ENCODE data around the gene ENKD1. TPM values are rescaled to one million over a fixed set of nuclear protein-coding genes. Genes with fewer than 3 reads are reported as not detected.

ENKD1 gene
- total and polyA plus RNA-seq, 2 donors (not counting 1 experiment from before 2014, with no cell fraction given), result 13.3 to 14.3 TPM

DNA sequence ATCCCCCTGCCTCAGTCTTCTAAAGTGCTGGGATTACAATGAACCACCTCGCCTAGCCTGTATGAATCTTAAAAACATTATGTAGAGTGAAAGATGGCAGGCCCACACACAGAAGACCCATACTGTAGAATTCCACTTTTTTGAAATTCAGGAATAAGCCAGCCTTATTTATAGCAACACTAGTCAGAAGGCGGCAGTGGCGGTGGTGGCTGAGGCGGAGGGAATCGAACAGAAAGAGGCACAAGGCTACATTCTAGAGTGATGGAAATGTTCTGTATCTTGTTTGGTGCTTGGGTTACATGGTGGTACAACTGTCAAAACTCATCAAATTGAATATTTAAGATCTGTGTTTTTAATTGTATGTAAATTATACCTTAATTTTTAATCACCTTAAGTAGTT, 41.2 kb upstream of the ENKD1 start:
- no peaks in the 10 kb centered on the region for H3K9me3 ChIP-seq (ENCODE audit: control extremely low read depth in 1 of 3, control insufficient read depth in 2 of 3, insufficient read depth in 1 of 3, low read length in 2 of 3)
- H3K4me1 Mint-ChIP-seq, result peaks cover 5% of the 10 kb centered on the region
- H3K27me3 ChIP-seq (replicated peaks in 1 of 4; ENCODE audit: control extremely low read depth in 1 of 4, control insufficient read depth in 3 of 4, insufficient read depth in 4 of 4, low read length in 3 of 4), result no peaks in the 10 kb centered on the region
- DNase-seq, result no peak
- ChIA-PET CTCF (no interaction called here), POLR2A (no interaction called here)
- no peak overlapping the region for H3K27ac Mint-ChIP-seq
- H3K4me3 Mint-ChIP-seq, result no peak overlapping the region
- ATAC-seq (ENCODE audit: low read depth), result no peak
- no peak overlapping the region for H2AFZ ChIP-seq (ENCODE audit: insufficient read depth, low read depth, low read length, poor library complexity, severe bottlenecking)
- TF ChIP-seq EZH2 (IDR thresholded peaks at IDR 0.05; ENCODE audit: borderline replicate concordance, insufficient read depth, low read depth, low read length, poor library complexity, severe bottlenecking), result no peak
- TF ChIP-seq, protein P1, sequence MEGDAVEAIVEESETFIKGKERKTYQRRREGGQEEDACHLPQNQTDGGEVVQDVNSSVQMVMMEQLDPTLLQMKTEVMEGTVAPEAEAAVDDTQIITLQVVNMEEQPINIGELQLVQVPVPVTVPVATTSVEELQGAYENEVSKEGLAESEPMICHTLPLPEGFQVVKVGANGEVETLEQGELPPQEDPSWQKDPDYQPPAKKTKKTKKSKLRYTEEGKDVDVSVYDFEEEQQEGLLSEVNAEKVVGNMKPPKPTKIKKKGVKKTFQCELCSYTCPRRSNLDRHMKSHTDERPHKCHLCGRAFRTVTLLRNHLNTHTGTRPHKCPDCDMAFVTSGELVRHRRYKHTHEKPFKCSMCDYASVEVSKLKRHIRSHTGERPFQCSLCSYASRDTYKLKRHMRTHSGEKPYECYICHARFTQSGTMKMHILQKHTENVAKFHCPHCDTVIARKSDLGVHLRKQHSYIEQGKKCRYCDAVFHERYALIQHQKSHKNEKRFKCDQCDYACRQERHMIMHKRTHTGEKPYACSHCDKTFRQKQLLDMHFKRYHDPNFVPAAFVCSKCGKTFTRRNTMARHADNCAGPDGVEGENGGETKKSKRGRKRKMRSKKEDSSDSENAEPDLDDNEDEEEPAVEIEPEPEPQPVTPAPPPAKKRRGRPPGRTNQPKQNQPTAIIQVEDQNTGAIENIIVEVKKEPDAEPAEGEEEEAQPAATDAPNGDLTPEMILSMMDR (IDR thresholded peaks at IDR 0.05), result no peak
- no peak overlapping the region for H3K4me3 ChIP-seq (ENCODE audit: control extremely low read depth in 1 of 5, extremely low read depth in 1 of 5, insufficient read depth in 1 of 5, low read depth in 2 of 5, low read length in 4 of 5)
- H3K4me1 ChIP-seq (ENCODE audit: control insufficient read depth in 2 of 2, insufficient read depth in 2 of 2, low read length in 2 of 2), result no peaks in the 10 kb centered on the region
- H3K4me2 ChIP-seq (replicated peaks; ENCODE audit: low read depth, low read length, poor library complexity, severe bottlenecking), result no peak overlapping the region
- no CpG with 5 or more reads among the region's 5 CpGs for WGBS (ENCODE audit: insufficient coverage)
- intact Hi-C loops (cut with micrococcal nuclease), result no loop called here
- H3K36me3 ChIP-seq (replicated peaks in 1 of 2; ENCODE audit: control extremely low read depth in 1 of 2, control insufficient read depth in 1 of 2, extremely low read depth in 1 of 2, insufficient read depth in 2 of 2, low read length in 1 of 2), result no peaks in the 10 kb centered on the region
- H4K20me1 ChIP-seq (ENCODE audit: control insufficient read depth, insufficient read depth, low read length, poor library complexity, severe bottlenecking), result no peaks in the 10 kb centered on the region
- H3K27me3 Mint-ChIP-seq, result no peaks in the 10 kb centered on the region
- no peak overlapping the region for H3K9ac ChIP-seq (ENCODE audit: low read length)
- peaks cover 36% of the 10 kb centered on the region for H3K79me2 ChIP-seq (ENCODE audit: control insufficient read depth, insufficient read depth, low read length)
- no peak overlapping the region for H3K27ac ChIP-seq (ENCODE audit: low read length in 2 of 2)
- H3K9me3 Mint-ChIP-seq (ENCODE audit: insufficient read depth), result no peaks in the 10 kb centered on the region

DNA sequence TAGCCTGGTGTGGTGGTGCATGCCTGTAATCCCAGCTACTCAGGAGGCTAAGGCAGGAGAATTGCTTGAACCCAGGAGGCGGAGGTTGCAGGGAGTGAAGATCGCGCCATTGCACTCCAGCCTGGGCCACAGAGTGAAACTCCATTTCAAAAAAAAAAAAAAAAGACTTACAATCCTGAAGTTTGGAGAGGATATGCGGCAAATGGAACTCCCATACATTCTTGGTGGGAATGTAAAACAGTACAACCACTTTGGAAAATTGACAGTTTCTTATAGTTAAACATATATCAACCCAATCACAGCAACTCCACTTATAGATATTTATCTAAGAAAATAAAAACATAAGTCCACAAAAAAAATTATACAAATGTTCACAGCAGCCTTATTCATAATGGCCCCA, 40.7 kb upstream of the ENKD1 start:
- peaks cover 39% of the 10 kb centered on the region for H3K79me2 ChIP-seq (ENCODE audit: control insufficient read depth, insufficient read depth, low read length)
- no peak for ATAC-seq (ENCODE audit: low read depth)

More for the DNA sequence above, 40.7 kb upstream of the ENKD1 start:
- Mint-ChIP-seq H3K27me3 (no peaks in the 10 kb centered on the region), H3K27ac (no peak overlapping the region), H3K4me1 (peaks cover 5% of the 10 kb centered on the region), H3K4me3 (no peak overlapping the region), H3K9me3 (ENCODE audit: insufficient read depth) (no peaks in the 10 kb centered on the region)
- TF ChIP-seq EZH2 (IDR thresholded peaks at IDR 0.05; ENCODE audit: borderline replicate concordance, insufficient read depth, low read depth, low read length, poor library complexity, severe bottlenecking), result no peak
- TF ChIP-seq, protein P1 (IDR thresholded peaks at IDR 0.05), result no peak
- Histone ChIP-seq H3K4me3 (ENCODE audit: control extremely low read depth in 1 of 5, extremely low read depth in 1 of 5, insufficient read depth in 1 of 5, low read depth in 2 of 5, low read length in 4 of 5) (no peak overlapping the region), H3K27me3 (replicated peaks in 1 of 4; ENCODE audit: control extremely low read depth in 1 of 4, control insufficient read depth in 3 of 4, insufficient read depth in 4 of 4, low read length in 3 of 4) (no peaks in the 10 kb centered on the region), H2AFZ (ENCODE audit: insufficient read depth, low read depth, low read length, poor library complexity, severe bottlenecking) (no peak overlapping the region), H3K36me3 (replicated peaks in 1 of 2; ENCODE audit: control extremely low read depth in 1 of 2, control insufficient read depth in 1 of 2, extremely low read depth in 1 of 2, insufficient read depth in 2 of 2, low read length in 1 of 2) (no peaks in the 10 kb centered on the region), H3K9ac (ENCODE audit: low read length) (no peak overlapping the region), H3K4me2 (replicated peaks; ENCODE audit: low read depth, low read length, poor library complexity, severe bottlenecking) (no peak overlapping the region), H3K4me1 (ENCODE audit: control insufficient read depth in 2 of 2, insufficient read depth in 2 of 2, low read length in 2 of 2) (no peaks in the 10 kb centered on the region), H4K20me1 (ENCODE audit: control insufficient read depth, insufficient read depth, low read length, poor library complexity, severe bottlenecking) (no peaks in the 10 kb centered on the region), H3K9me3 (ENCODE audit: control extremely low read depth in 1 of 3, control insufficient read depth in 2 of 3, insufficient read depth in 1 of 3, low read length in 2 of 3) (no peaks in the 10 kb centered on the region), H3K27ac (ENCODE audit: low read length in 2 of 2) (no peak overlapping the region)
- no peak for DNase-seq
- no CpG with 5 or more reads among the region's 4 CpGs for WGBS (ENCODE audit: insufficient coverage)
- intact Hi-C loops (cut with micrococcal nuclease), result no loop called here
- POLR2A ChIA-PET, result no interaction called here
- CTCF ChIA-PET, result no interaction called here

Measured in B cell (primary cell).